ENCODE measurements around the gene USP12. TPM values are rescaled to one million over a fixed set of nuclear protein-coding genes. Genes with fewer than 3 reads are reported as not detected.

Gene USP12
- total RNA-seq, 2 donors from 2014 or later: 11.6 to 23.0 TPM

GRCh38 chr13:27055526-27055925 lies 116.1 kb downstream of the USP12 start:
- no peaks in the 10 kb centered on the region for H3K4me1 ChIP-seq
- H3K36me3 ChIP-seq: no peaks in the 10 kb centered on the region
- H3K4me3 ChIP-seq: no peak overlapping the region
- no peaks in the 10 kb centered on the region for H3K9me3 ChIP-seq
- no peak overlapping the region for H3K27ac ChIP-seq
- no peaks in the 10 kb centered on the region for H3K27me3 ChIP-seq
- TF ChIP-seq CTCF (IDR thresholded peaks at IDR 0.05): no peak
- DNase-seq (ENCODE audit: low spot score): no peak

- Histone ChIP-seq H3K27me3 (no peaks in the 10 kb centered on the region), H3K36me3 (no peaks in the 10 kb centered on the region), H3K4me1 (no peaks in the 10 kb centered on the region), H3K4me3 (no peak overlapping the region), H3K9me3 (no peaks in the 10 kb centered on the region), H3K27ac (no peak overlapping the region)
- no peak for DNase-seq (ENCODE audit: low spot score)
- TF ChIP-seq CTCF (IDR thresholded peaks at IDR 0.05): no peak
Observed at GRCh38 chr13:27054760-27055159, 116.9 kb downstream of the USP12 start.

- TF ChIP-seq CTCF (IDR thresholded peaks at IDR 0.05): no peak
- H3K4me3 ChIP-seq: no peak overlapping the region
- no peak overlapping the region for H3K27ac ChIP-seq
- H3K9me3 ChIP-seq: no peaks in the 10 kb centered on the region
- no peaks in the 10 kb centered on the region for H3K27me3 ChIP-seq
- no peaks in the 10 kb centered on the region for H3K4me1 ChIP-seq
- no peaks in the 10 kb centered on the region for H3K36me3 ChIP-seq
- DNase-seq (ENCODE audit: low spot score): no peak
Observed at GRCh38 chr13:27053902-27054595, 117.6 kb downstream of the USP12 start.

- no peaks in the 10 kb centered on the region for H3K27me3 ChIP-seq
- no peaks in the 10 kb centered on the region for H3K9me3 ChIP-seq
- H3K27ac ChIP-seq: no peak overlapping the region
- no peaks in the 10 kb centered on the region for H3K36me3 ChIP-seq
- no peak for DNase-seq (ENCODE audit: low spot score)
- H3K4me3 ChIP-seq: no peak overlapping the region
- H3K4me1 ChIP-seq: no peaks in the 10 kb centered on the region
- no peak for TF ChIP-seq CTCF (IDR thresholded peaks at IDR 0.05)
Observed at GRCh38 chr13:27053210-27053884, 118.3 kb downstream of the USP12 start.

- Histone ChIP-seq H3K27me3 (no peaks in the 10 kb centered on the region), H3K36me3 (no peaks in the 10 kb centered on the region), H3K4me1 (no peaks in the 10 kb centered on the region), H3K9me3 (no peaks in the 10 kb centered on the region), H3K4me3 (no peak overlapping the region), H3K27ac (no peak overlapping the region)
- no peak for TF ChIP-seq CTCF (IDR thresholded peaks at IDR 0.05)
- DNase-seq (ENCODE audit: low spot score): no peak
Observed at GRCh38 chr13:27052551-27053208, 118.9 kb downstream of the USP12 start.
